ENCODE results near the gene CTBP2.
A peak's percentile ranks its signal among the peaks of the same experiment; 100 is the strongest.
"Not testable (repeated sequence)": the region's sequence is repeated elsewhere in the genome, so short reads cannot be mapped to it uniquely, and the experiment has no call there.

CTBP2 gene

GRCh38 chr10:125179107-125179506 is 18.7 kb upstream of the CTBP2 start:
- not testable (repeated sequence) for DNase-seq

GRCh38 chr10:125177641-125178640 is 17.6 kb upstream of the CTBP2 start:
- DNase-seq: no peak

GRCh38 chr10:125175807-125176206 is 15.4 kb upstream of the CTBP2 start:
- DNase-seq: no peak

DNA sequence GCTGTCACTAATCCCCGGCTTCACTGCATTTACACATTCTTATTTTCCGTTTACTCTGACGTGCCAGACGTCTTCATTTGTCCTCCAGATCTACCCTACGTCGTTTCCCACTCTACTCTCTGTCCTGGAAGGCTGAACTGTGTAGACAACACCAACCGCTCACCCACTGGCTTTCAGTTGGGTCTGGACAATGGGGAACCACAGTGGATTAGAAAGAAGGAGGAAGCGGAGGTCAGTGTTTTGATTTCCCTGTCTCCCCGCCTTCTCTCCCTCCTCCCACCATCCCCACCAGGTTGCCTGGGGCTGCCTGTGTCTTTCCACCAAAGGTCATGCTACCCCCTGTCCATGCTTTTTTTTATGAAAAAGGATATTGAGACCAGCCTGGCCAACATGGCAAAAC is 14.0 kb upstream of the CTBP2 start:
- DNase-seq: no peak

- DNase-seq: no peak
Observed at GRCh38 chr10:125172694-125173093, 12.3 kb upstream of the CTBP2 start.

GRCh38 chr10:125171402-125172306 is 11.3 kb upstream of the CTBP2 start:
- DNase-seq: no peak

GRCh38 chr10:125169915-125170314 is 9.6 kb upstream of the CTBP2 start:
- DNase-seq: no peak

DNA sequence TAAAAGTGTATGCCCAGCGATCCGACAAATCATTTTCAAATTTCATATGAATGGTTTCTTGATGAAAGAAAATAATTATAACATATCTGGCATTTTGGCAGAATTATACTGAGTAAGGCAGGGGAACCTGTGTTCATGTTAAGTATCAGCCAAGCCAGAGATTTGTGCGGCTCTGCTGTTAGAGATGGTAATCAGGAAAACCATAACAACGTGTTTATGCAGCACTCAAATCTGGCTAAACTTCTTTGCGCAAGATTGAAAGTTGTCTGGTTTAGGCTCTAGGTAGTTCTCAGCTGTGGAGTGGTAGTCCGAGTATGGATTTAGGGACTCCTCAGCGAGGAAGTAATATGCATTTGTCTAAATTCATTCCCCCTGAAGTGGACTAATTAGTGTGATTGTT is 8.9 kb upstream of the CTBP2 start:
- DNase-seq: no peak

GRCh38 chr10:125166658-125167057 is 6.3 kb upstream of the CTBP2 start:
- no peak for DNase-seq

GRCh38 chr10:125165584-125166573 is 5.5 kb upstream of the CTBP2 start:
- no peak for DNase-seq

DNA sequence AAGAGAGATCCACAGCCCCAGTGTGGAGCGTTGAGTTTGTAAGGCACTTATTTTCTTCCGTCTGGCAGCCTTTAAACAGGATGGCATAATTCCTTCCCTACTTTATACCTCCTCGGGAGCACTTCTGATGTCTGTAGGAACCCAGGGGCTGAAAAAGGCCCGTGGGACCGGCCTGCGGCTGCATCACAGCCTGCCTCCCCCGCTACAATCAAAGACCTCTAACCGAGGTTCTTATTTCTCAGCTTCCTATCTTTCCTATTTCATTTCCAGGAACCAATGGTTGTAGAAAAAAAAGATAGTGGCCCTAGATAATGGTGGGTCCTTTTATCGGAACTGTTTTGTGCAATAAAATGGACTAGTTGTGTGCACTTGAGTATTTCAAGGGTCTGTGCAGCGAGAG is 4.1 kb upstream of the CTBP2 start:
- DNase-seq: no peak

DNA sequence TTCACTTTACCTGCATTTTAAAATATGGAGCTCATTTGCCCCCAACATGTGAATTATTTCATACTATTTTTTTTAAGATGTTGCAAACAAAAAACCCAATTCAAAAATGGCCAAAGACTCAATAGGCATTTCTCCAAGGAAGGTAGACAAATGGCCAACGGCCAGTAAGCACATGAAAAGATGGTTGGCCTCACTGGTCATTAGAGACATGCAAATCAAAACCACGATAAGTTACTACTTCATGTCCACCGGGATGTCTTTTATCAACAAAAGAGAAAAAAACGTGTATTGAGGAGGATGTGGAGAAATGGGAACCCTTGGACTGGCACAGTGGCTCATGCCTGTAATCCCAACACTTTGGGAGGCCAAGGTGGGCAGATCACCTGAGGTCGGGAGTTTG is 3.4 kb upstream of the CTBP2 start:
- no peak for DNase-seq

DNA sequence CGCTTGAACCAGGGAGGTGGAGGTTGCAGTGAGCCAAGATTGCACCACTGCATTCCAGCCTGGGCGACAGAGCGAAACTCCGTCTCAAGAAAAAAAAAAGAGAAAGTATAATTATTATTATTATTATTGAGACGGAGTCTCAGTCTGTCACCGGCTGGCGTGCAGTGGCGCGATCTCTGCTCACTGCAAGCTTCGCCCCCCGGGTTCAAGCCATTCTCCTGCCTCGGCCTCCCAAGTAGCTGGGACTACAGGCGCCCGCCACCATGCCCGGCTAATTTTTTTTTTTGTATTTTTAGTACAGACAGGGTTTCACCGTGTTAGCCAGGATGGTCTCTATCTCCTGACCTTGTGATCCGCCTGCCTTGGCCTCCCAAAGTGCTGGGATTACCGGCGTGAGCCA is 2.9 kb upstream of the CTBP2 start:
- DNase-seq: not testable (repeated sequence)

- no peak for DNase-seq
Observed at GRCh38 chr10:125162120-125162931, 2.0 kb upstream of the CTBP2 start.

GRCh38 chr10:125161707-125162119 is 1.4 kb upstream of the CTBP2 start:
- DNase-seq: no peak

GRCh38 chr10:125160856-125161706 is 718 bp upstream of the CTBP2 start:
- DNase-seq: peak; percentile 21 to 71

DNA sequence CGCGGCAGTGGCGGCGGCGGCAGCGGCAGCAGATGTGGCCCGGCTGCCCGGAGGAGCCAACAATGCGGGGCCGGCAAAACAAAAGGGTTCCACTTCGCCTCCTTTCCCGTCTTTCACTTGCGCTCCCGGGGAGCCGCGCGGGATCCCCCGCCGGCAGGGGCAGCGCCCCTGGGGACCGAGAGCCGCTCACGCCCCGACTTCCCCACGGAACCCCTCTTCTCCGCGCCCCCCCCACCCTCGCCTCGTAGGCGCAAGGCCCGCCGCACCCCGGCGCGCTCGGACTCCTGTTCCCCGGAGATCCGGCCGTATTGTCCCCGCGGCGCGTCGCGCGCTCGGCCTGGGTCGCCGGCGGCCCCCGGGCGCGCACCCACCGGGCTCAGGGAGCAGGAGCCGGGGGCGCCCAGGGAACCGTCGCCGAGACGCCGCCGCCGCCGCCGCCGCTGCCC is 854 bp downstream of the CTBP2 start:
- no peak for DNase-seq

DNA sequence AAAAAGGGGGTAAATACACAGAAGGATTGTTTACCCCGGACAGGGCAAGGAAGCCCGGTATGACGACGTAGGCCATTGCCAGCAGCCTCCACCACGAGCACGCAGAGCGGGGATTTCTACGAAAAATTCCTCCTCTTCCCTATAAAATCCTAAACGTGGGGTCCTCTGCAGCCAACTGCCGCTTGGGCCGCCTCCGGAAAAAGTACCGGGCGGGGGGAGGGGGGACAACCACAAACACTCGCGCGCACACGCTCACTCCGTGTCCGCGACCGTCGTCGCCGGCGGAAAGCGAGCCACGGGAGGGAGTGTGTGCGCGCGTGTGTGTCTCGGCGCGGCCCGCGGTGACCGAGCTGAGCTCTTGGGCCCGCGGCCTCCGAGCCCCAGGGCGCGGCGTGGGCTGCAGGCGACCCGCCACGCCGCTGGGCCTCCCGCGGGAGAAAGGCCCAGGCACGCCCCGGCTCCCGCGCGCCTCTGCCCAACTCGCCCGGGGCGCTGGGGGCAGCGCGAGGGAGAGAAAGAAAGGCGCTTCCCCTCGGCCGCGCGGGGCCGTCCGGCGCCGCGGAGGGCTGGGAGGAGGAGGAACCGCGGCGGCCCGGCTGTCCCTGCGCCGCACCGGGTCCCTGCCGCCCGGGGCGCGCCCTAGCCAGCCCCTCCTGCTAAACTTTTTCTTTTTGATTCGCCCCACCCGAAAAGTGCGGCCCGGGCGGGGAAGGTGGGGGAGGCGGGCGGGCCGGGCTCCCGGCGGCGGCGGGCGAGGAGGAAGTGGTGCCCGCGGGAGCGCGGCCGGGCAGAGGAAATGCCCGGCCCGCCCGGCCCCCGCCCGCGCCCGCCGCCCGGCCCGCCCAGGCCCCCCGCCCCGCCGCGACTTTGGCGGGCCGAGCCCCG is 1.5 kb downstream of the CTBP2 start:
- peak in 1 of 2 donors; percentile 32 for DNase-seq

GRCh38 chr10:125158275-125158600 is 2.1 kb downstream of the CTBP2 start:
- DNase-seq: no peak
